NK-92 (cell line): ENCODE measurements around the gene EPHB2.

Source experiments
- DNase-seq: peaks from one replicate; lab custom pipeline; 2025; ENCODE audit not compliant: unreplicated experiment; lab: John Stamatoyannopoulos, UW

EPHB2 gene

GRCh38 chr1:22777388-22778057, 66.9 kb downstream of the EPHB2 start:
- no peak for DNase-seq

- DNase-seq, result no peak
These were observed 67.8 kb downstream of the EPHB2 start for GRCh38 chr1:22778408-22778807.

- no peak for DNase-seq
These were observed 68.4 kb downstream of the EPHB2 start for GRCh38 chr1:22778862-22779520.

GRCh38 chr1:22780696-22781095, 70.1 kb downstream of the EPHB2 start:
- DNase-seq, result no peak

GRCh38 chr1:22781483-22781882, 70.8 kb downstream of the EPHB2 start:
- DNase-seq, result no peak

- DNase-seq, result no peak
These were observed 71.8 kb downstream of the EPHB2 start for GRCh38 chr1:22782406-22782805.

GRCh38 chr1:22784317-22784716, 73.7 kb downstream of the EPHB2 start:
- no peak for DNase-seq

GRCh38 chr1:22784737-22785136, 74.1 kb downstream of the EPHB2 start:
- DNase-seq, result no peak

GRCh38 chr1:22786101-22786500, 75.5 kb downstream of the EPHB2 start:
- no peak for DNase-seq

- DNase-seq, result no peak
These were observed 76.3 kb downstream of the EPHB2 start for GRCh38 chr1:22786719-22787489.

- DNase-seq, result no peak
These were observed 77.0 kb downstream of the EPHB2 start for GRCh38 chr1:22787636-22788035.

GRCh38 chr1:22788254-22788661, 77.6 kb downstream of the EPHB2 start:
- no peak for DNase-seq

GRCh38 chr1:22789356-22789994, 78.8 kb downstream of the EPHB2 start:
- no peak for DNase-seq

- no peak for DNase-seq
These were observed 79.8 kb downstream of the EPHB2 start for GRCh38 chr1:22790232-22791008.

- DNase-seq, result no peak
These were observed 81.2 kb downstream of the EPHB2 start for GRCh38 chr1:22791831-22792347.

GRCh38 chr1:22792396-22793160, 81.9 kb downstream of the EPHB2 start:
- no peak for DNase-seq

GRCh38 chr1:22793647-22794046, 83.0 kb downstream of the EPHB2 start:
- DNase-seq, result no peak

GRCh38 chr1:22794647-22795365, 84.2 kb downstream of the EPHB2 start:
- no peak for DNase-seq

- no peak for DNase-seq
These were observed 84.7 kb downstream of the EPHB2 start for GRCh38 chr1:22795366-22795714.
